Measurements from ENCODE around the gene ZNF124.

GRCh38 chr1:247118946-247119446 lies 52.8 kb downstream of the ZNF124 start:
- TF ChIP-seq, protein P1, sequence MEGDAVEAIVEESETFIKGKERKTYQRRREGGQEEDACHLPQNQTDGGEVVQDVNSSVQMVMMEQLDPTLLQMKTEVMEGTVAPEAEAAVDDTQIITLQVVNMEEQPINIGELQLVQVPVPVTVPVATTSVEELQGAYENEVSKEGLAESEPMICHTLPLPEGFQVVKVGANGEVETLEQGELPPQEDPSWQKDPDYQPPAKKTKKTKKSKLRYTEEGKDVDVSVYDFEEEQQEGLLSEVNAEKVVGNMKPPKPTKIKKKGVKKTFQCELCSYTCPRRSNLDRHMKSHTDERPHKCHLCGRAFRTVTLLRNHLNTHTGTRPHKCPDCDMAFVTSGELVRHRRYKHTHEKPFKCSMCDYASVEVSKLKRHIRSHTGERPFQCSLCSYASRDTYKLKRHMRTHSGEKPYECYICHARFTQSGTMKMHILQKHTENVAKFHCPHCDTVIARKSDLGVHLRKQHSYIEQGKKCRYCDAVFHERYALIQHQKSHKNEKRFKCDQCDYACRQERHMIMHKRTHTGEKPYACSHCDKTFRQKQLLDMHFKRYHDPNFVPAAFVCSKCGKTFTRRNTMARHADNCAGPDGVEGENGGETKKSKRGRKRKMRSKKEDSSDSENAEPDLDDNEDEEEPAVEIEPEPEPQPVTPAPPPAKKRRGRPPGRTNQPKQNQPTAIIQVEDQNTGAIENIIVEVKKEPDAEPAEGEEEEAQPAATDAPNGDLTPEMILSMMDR (IDR thresholded peaks at IDR 0.05): no peak
- TF ChIP-seq POLR2A (IDR thresholded peaks at IDR 0.05) (no peak), POLR2AphosphoS5 (IDR thresholded peaks at IDR 0.05) (no peak), EP300 (IDR thresholded peaks at IDR 0.05) (no peak)

Measured in gastroesophageal sphincter (tissue), 3 donors.